GM12891 (cell line): ENCODE data around the gene NXF2.

Experiments
- PAX5 ChIP-seq: IDR thresholded peaks from 2 replicates; pipeline ENCODE4 v1.6.1; 2011; ENCODE audit warnings: low read length, moderate library complexity, mild to moderate bottlenecking; ENCODE audit not compliant: insufficient read depth, severe bottlenecking
- POLR2A ChIP-seq: IDR thresholded peaks from 2 replicates; pipeline ENCODE4 v1.6.1; 2011; ENCODE audit warnings: low read depth, low read length, control low read depth
- POLR2AphosphoS5 ChIP-seq: IDR thresholded peaks from 2 replicates; pipeline ENCODE4 v1.6.1; 2011; ENCODE audit warnings: low read depth, low read length, control low read depth
- SPI1 ChIP-seq: IDR thresholded peaks from 2 replicates; pipeline ENCODE4 v1.6.1; 2011; ENCODE audit warnings: low read depth, low read length, control low read depth
- TAF1 ChIP-seq: IDR thresholded peaks from 2 replicates; pipeline ENCODE4 v1.6.1; 2011; ENCODE audit warnings: low read depth, low read length, control low read depth

- no peak for TF ChIP-seq POLR2A
- no peak for TF ChIP-seq POLR2AphosphoS5
- no peak for TF ChIP-seq TAF1
- TF ChIP-seq PAX5: no peak
- TF ChIP-seq SPI1: no peak
Measured at GRCh38 chrX:102341867-102342266, 94.9 kb downstream of the NXF2 start.
